Spleen (tissue), 7 donors: ENCODE measurements around the gene WDR72.

ENCODE experiments used
- POLR2A ChIP-seq, 3 donors: fragments of 450-650 bp; IDR thresholded peaks; one replicate each; pipeline ENCODE4 v1.5.1; 2017; ENCODE audit warnings: antibody characterized with exemption in 3 of 3, mild to moderate bottlenecking in 1 of 3
- POLR2AphosphoS5 ChIP-seq, 3 donors: sonication (generic); formaldehyde crosslinking; IDR thresholded peaks; one replicate each; pipeline ENCODE4 v1.5.1; 2017; ENCODE audit warnings: antibody characterized with exemption in 3 of 3
- TF ChIP-seq, protein P1 (sequence below), 11 experiments: fragments of 200-600 bp in 7 of 11; fragments of 450-650 bp in 4 of 11; sonication (generic) in 4 of 11; IDR thresholded peaks in 8 of 11; conservative IDR thresholded peaks in 3 of 11; 1 replicate in 7 of 11; 2 replicates in 4 of 11; pipeline versions ENCODE4 v1.4.0 to v1.8.0; 2016 to 2021; ENCODE audit warnings: antibody characterized with exemption in 11 of 11, inconsistent platforms in 4 of 11, mild to moderate bottlenecking in 1 of 11
- donor health status: DM: no; HTN: no; CAD: no; lungs with moderate emphysema.
- donor health status: DM: no; HTN: no; CAD: no.
- donor health status: DM: no; HTN: no; CAD: no.

DNA sequence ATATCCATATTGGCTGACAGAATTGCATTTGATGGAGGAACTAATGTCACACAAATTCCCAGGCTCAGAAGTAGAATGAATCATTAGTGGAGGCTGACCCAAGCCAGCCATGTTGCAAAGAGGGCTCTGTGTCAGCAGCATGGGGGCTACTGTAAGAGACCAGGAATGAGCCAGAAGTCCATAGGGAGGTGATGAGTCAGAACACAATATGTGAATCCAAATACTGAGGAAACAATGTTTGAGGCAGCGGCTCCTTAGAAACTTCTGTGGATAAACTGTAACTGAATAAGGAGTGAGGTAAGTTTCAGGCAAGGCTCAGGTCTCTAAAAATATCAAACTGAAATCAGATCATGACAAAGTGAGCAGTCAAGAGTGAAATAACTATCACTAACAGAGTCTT is 170.7 kb downstream of the WDR72 start:
- TF ChIP-seq, protein P1, sequence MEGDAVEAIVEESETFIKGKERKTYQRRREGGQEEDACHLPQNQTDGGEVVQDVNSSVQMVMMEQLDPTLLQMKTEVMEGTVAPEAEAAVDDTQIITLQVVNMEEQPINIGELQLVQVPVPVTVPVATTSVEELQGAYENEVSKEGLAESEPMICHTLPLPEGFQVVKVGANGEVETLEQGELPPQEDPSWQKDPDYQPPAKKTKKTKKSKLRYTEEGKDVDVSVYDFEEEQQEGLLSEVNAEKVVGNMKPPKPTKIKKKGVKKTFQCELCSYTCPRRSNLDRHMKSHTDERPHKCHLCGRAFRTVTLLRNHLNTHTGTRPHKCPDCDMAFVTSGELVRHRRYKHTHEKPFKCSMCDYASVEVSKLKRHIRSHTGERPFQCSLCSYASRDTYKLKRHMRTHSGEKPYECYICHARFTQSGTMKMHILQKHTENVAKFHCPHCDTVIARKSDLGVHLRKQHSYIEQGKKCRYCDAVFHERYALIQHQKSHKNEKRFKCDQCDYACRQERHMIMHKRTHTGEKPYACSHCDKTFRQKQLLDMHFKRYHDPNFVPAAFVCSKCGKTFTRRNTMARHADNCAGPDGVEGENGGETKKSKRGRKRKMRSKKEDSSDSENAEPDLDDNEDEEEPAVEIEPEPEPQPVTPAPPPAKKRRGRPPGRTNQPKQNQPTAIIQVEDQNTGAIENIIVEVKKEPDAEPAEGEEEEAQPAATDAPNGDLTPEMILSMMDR (IDR thresholded peaks at IDR 0.05 in 8 of 11, conservative IDR thresholded peaks at IDR 0.05 in 3 of 11): no peak
- TF ChIP-seq POLR2AphosphoS5 (IDR thresholded peaks at IDR 0.05) (no peak), POLR2A (IDR thresholded peaks at IDR 0.05) (no peak)
